PC-9 (cell line): ENCODE results near the gene TUFT1.

Source experiments
- EZH2 ChIP-seq: fragments of 200-600 bp; sonication (generic); IDR thresholded peaks from 2 replicates; pipeline ENCODE4 v1.8.0; 2017; ENCODE audit warnings: antibody characterized with exemption, low read depth
- TF ChIP-seq, protein P1 (sequence below): fragments of 200-600 bp; sonication (generic); conservative IDR thresholded peaks from 2 replicates; pipeline ENCODE4 v1.6.1; 2017; ENCODE audit warnings: mixed run types, antibody characterized with exemption, mild to moderate bottlenecking, moderate library complexity

DNA sequence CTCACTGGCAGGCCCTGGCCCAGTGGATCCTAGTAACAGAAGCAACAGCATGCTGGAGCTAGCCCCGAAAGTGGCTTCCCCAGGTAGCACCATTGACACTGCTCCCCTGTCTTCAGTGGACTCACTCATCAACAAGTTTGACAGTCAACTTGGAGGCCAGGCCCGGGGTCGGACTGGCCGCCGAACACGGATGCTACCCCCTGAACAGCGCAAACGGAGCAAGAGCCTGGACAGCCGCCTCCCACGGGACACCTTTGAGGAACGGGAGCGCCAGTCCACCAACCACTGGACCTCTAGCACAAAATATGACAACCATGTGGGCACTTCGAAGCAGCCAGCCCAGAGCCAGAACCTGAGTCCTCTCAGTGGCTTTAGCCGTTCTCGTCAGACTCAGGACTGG is 21.2 kb upstream of the TUFT1 start:
- TF ChIP-seq, protein P1, sequence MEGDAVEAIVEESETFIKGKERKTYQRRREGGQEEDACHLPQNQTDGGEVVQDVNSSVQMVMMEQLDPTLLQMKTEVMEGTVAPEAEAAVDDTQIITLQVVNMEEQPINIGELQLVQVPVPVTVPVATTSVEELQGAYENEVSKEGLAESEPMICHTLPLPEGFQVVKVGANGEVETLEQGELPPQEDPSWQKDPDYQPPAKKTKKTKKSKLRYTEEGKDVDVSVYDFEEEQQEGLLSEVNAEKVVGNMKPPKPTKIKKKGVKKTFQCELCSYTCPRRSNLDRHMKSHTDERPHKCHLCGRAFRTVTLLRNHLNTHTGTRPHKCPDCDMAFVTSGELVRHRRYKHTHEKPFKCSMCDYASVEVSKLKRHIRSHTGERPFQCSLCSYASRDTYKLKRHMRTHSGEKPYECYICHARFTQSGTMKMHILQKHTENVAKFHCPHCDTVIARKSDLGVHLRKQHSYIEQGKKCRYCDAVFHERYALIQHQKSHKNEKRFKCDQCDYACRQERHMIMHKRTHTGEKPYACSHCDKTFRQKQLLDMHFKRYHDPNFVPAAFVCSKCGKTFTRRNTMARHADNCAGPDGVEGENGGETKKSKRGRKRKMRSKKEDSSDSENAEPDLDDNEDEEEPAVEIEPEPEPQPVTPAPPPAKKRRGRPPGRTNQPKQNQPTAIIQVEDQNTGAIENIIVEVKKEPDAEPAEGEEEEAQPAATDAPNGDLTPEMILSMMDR: no peak
- no peak for TF ChIP-seq EZH2
